GM21390 (cell line): Measurements from ENCODE around the gene CA11.
"Not testable (repeated sequence)": the region's sequence is repeated elsewhere in the genome, so short reads cannot be mapped to it uniquely, and the experiment has no call there.

Experiments
- ATAC-seq: cut with Tn5 transposase; IDR thresholded peaks from one replicate; pipeline ENCODE4 v1.9.1; 2021; ENCODE audit not compliant: unreplicated experiment

CA11 gene

GRCh38 chr19:48669903-48670668, 24.1 kb upstream of the CA11 start:
- ATAC-seq: no peak

DNA sequence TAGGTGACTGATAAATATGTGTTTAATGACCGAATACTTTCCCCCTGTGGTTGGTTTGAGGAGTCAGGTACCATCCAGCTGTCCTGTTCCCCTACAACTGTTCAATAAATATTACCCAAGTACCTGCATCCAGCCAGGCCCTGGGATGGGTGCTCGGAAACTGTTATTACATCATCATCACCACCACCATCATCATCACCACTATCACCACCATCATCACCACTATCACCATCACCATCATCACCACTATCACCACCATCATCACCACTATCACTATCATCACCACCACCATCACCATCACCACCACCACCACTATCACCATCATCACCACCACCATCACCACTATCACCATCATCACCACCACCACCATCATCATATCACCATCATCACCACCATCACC, 22.8 kb upstream of the CA11 start:
- no peak for ATAC-seq

DNA sequence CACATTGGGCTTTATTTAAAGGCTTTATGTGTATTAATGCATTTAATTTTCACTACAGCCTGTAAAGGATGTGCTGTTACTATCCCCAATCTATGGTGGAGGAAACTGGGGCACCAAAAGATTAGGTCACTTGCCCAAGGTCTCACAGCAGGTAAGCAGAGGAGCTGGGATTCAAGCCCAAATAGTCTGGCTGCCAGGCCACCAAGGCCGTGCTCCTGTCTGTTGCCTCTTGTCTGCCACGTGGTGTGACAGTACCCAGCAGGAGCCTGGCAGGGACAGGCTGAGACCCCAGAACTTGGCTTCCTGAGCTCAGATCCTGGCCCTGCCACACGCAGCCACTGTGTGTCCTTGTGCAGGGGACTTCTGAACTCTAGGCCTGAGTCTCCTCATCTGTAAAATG, 22.3 kb upstream of the CA11 start:
- ATAC-seq: no peak

DNA sequence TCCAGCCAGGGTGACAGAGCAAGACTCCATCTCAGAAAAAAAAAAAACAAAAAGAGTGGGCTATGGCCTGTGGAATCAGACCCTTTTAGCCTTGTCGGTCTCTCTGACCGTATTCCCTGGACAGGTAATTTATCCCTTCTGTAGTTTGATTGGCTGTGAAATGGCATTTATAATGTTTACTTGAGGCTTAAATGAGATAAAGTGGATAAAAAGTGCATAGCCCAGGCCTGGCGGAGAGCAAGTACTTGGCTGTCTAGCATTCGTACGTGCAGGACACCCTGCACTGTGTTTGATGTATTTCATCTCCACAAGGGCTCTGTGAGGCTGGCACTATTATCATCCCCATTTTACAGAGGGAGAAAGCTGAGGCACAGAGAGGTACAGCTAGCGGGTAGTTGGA, 19.8 kb upstream of the CA11 start:
- ATAC-seq: no peak

DNA sequence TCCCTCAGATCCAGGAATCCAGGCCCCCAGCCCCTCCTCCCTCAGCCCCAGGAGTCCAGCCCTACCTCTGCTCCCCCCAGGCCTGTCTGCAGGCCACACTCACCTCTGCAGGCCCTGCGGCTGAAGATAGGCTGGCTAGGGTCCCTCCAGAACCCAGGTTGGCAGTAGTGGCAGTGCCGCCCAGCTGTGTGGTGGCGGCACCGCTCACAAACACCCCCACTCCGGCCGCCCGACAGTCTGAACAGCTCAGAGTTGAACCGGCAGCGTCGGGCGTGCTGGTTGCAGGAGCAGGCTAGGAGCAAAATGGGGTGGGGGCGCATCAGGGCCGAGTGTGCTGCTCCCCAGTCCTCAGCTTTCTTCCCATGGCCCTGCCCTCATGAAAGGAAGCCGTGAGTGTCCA, 18.5 kb upstream of the CA11 start:
- no peak for ATAC-seq

DNA sequence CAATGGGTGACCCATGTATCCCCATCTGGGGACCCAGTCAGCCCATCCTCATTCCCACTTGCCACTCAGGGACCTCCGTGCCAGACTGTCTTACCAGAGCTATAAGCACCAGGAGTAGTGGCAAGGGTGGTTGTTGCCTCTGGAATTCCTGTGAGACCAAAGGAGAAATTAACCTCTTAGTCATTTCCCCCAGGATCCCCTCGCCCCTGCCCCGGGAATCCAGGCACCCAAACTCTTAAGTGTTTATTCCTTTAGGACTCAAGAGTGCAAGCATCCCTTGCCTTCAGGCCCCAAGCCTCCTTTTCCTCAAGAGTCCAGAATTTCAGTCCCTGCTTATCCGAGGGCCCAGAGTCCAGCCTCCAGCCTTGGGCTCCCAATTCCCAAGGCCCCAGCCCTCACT, 17.7 kb upstream of the CA11 start:
- ATAC-seq: no peak

- ATAC-seq: no peak
Measured at GRCh38 chr19:48661711-48662090, 15.7 kb upstream of the CA11 start.

GRCh38 chr19:48660852-48661710, 15.1 kb upstream of the CA11 start:
- ATAC-seq: peak; percentile 77

GRCh38 chr19:48659768-48660167, 13.8 kb upstream of the CA11 start:
- no peak for ATAC-seq

- ATAC-seq: no peak
Measured at GRCh38 chr19:48658483-48658882, 12.5 kb upstream of the CA11 start.

DNA sequence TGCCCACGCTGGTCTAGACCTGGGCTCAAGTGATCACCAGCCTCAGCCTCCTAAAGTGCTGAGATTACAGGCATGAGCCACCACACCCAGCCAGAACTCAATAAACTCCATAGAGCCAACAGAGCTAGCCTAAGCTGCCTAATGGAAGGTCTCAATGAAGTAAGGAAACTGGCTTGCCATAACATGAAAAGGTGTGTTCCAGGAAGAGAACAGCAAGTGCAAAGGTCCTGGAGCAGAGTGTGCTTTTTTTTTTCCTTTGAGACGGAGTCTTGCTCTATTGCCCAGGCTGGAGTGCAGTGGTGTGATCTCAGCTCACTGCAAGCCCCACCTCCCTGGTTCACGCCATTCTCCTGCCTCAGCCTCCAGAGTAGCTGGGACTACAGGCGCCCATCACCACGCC, 11.8 kb upstream of the CA11 start:
- not testable (repeated sequence) for ATAC-seq

DNA sequence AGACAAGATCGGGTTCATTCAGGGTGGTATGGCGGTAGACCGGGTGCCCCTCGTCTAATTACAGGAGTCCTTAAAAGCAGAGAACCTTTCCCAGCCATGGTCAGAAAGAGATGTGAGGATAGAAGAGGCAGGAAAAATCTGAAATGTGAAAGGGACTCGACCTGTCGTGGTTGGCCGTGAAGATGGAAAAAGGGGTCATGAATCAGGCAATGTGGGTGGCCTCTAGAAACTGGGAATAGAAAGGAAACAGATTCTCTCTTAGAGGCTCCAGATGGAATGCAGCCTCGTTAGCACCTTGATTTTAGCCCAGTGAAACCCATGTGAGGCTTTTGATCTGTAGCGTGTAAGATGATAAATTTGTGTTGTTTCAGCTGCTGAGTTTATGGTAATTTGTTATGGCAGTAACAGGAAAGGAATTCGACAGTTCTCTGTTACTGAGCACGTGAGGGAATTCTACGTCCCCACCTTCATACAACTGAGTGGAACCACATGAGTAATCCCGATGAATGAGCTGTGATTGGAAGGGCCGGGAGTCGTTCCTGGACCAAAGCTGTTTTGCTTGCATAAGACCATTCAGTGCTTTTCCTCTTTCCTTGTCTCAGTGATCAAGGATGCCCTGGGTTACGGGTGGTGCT, 11.0 kb upstream of the CA11 start:
- ATAC-seq: no peak

GRCh38 chr19:48654299-48655059, 8.5 kb upstream of the CA11 start:
- no peak for ATAC-seq

GRCh38 chr19:48651683-48652048, 5.7 kb upstream of the CA11 start:
- ATAC-seq: no peak

GRCh38 chr19:48650974-48651682, 5.1 kb upstream of the CA11 start:
- ATAC-seq: no peak

GRCh38 chr19:48648134-48648533, 2.1 kb upstream of the CA11 start:
- no peak for ATAC-seq

DNA sequence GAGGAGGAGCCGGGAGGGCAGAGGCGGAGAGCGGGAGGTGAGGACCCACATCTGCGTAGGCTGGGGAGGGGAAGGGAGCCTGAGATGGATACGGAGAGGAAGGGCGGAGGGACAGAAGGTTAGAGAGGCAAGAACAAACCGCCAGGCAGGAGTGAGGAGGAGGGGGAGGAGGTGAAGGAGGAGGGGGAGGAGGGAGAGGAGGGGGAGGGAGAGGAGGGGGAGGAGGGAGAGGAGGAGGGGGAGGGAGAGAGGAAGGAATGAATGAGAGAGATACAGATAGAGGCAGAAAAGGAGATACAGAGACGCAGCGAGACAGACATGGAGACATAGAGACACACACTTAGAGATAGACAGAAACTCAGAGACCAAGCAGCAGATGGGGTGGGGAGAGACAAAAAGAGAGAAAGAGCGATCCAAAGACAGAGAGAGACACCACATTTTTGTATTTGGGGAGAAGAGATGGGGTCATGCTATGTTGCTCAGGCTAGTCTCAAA, 782 bp upstream of the CA11 start:
- ATAC-seq: no peak

GRCh38 chr19:48645620-48646000, 377 bp downstream of the CA11 start:
- ATAC-seq: no peak

- ATAC-seq: no peak
Measured at GRCh38 chr19:48644839-48645619, 958 bp downstream of the CA11 start.

GRCh38 chr19:48644355-48644754, 1.6 kb downstream of the CA11 start:
- no peak for ATAC-seq
